ENCODE results near the gene FOXE3.

The FOXE3 gene

DNA sequence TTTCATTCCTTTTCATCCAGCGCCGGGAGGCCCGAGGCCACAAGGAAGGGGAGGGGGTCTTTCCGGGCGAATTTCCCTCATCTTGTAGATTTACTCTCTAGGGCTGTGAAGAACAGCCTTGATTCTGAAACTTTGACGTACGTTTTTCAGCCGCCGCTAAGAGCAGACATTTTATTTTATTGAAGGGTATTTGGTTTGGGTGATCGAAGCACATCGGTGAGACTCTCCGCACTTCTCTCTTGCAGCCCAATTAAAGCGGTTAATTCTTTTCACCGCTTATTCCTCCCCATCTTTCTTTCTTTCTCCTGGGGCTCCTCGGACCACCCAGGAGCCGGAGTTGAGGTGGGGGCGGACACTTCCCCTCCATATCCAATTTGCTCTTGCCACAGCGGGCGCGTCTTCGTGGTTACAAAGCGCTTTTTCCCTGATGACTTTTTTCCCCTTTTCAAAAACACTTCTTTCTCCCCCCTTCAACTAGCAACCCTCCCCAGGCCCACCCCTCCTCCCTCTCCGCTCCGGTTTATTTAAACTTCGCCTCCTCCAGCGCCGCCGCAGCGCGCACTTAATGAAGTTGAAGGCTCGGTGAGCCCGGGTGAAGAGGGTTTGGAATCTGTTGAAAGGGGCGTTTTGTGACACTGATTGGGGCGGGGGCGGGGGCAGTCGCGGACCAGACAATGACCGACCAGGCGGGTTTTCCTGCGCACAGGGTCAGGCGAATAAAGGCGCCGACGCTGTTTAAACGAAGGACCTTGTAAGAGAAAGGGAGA, 27.6 kb downstream of the FOXE3 start:
- H2BK5ac ChIP-seq (ENCODE audit: low read length) = no peak overlapping the region
- no peak overlapping the region for H3K4me3 ChIP-seq (ENCODE audit: low read length in 2 of 2)
- no peak overlapping the region for H4K8ac ChIP-seq (ENCODE audit: low read depth, low read length)
- no peak overlapping the region for H4K91ac ChIP-seq (ENCODE audit: low read depth, low read length, poor library complexity)
- no peak overlapping the region for H3K27ac ChIP-seq (replicated peaks; ENCODE audit: low read length)
- no peaks in the 10 kb centered on the region for H3K36me3 ChIP-seq (replicated peaks in 1 of 2; ENCODE audit: control insufficient read depth in 2 of 2, insufficient read depth in 2 of 2, low read length in 2 of 2)
- H3K4me2 ChIP-seq (ENCODE audit: insufficient read depth, low read length, poor library complexity, severe bottlenecking) = no peak overlapping the region
- H3K9me3 ChIP-seq (replicated peaks in 1 of 2; ENCODE audit: control insufficient read depth in 2 of 2, insufficient read depth in 1 of 2, low read depth in 1 of 2, low read length in 2 of 2) = peaks cover 0 to 3% of the 10 kb centered on the region in 2 donors
- no peaks in the 10 kb centered on the region for H3K79me1 ChIP-seq (ENCODE audit: low read depth, low read length)
- no peak overlapping the region for H3K23ac ChIP-seq (ENCODE audit: low read depth, low read length, poor library complexity)
- peaks cover 64 to 100% (median 95%) of the 10 kb centered on the region in 3 experiments for H3K27me3 ChIP-seq (ENCODE audit: control insufficient read depth in 3 of 3, insufficient read depth in 3 of 3, low read depth in 1 of 3, low read length in 3 of 3)
- no peak overlapping the region for H3K14ac ChIP-seq (ENCODE audit: low read length)
- no peak overlapping the region for H3K9ac ChIP-seq (ENCODE audit: low read depth, low read length, poor library complexity)
- no peak overlapping the region for H2BK15ac ChIP-seq (ENCODE audit: low read length)
- no peak overlapping the region for H3K4ac ChIP-seq (ENCODE audit: low read length)
- no peak overlapping the region for H2AK5ac ChIP-seq (ENCODE audit: low read depth, low read length)
- no peak overlapping the region for H2BK120ac ChIP-seq (ENCODE audit: low read depth, low read length)
- peak; percentile 74 for DNase-seq (ENCODE audit: low spot score)
- H2BK12ac ChIP-seq (ENCODE audit: low read length) = no peak overlapping the region
- peak overlapping the region; percentile 85 for H2AFZ ChIP-seq (ENCODE audit: low read length)
- H3K18ac ChIP-seq (ENCODE audit: low read length) = no peak overlapping the region
- WGBS, 2 donors (ENCODE audit: extremely low coverage in 2 of 2, insufficient read length in 2 of 2, insufficient replicate concordance in 1 of 2) = no CpG with 5 or more reads among the region's 45 CpGs
- H3K4me1 ChIP-seq (ENCODE audit: control insufficient read depth in 2 of 2, insufficient read depth in 1 of 2, low read depth in 1 of 2, low read length in 2 of 2) = peaks cover 6 to 13% of the 10 kb centered on the region in 2 donors

DNA sequence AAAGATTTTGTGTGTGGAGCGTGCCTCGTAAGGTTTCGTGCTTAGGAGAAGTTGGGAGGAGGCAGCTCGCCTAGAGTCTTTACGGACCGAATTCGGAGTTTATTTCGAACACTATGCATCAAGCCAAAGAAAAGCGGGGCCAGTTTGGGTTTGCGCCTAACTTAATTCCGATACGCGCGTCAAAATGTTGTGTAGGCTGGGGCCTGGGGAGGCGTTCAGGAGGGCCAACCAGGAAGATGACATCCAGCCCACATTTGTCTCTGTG, 28.1 kb downstream of the FOXE3 start:
- DNase-seq (ENCODE audit: low spot score) = no peak
- no peaks in the 10 kb centered on the region for H3K36me3 ChIP-seq (replicated peaks in 1 of 2; ENCODE audit: control insufficient read depth in 2 of 2, insufficient read depth in 2 of 2, low read length in 2 of 2)
- no peak overlapping the region for H3K18ac ChIP-seq (ENCODE audit: low read length)
- no peak overlapping the region for H3K14ac ChIP-seq (ENCODE audit: low read length)
- no peak overlapping the region for H3K27ac ChIP-seq (replicated peaks; ENCODE audit: low read length)
- no CpG with 5 or more reads among the region's 15 CpGs for WGBS, 2 donors (ENCODE audit: extremely low coverage in 2 of 2, insufficient read length in 2 of 2, insufficient replicate concordance in 1 of 2)
- no peak overlapping the region for H3K4me3 ChIP-seq (ENCODE audit: low read length in 2 of 2)
- H3K79me1 ChIP-seq (ENCODE audit: low read depth, low read length) = no peaks in the 10 kb centered on the region
- H2BK12ac ChIP-seq (ENCODE audit: low read length) = no peak overlapping the region
- peak overlapping the region; percentile 85 for H2AFZ ChIP-seq (ENCODE audit: low read length)
- no peak overlapping the region for H2BK5ac ChIP-seq (ENCODE audit: low read length)
- no peak overlapping the region for H4K8ac ChIP-seq (ENCODE audit: low read depth, low read length)
- H3K9ac ChIP-seq (ENCODE audit: low read depth, low read length, poor library complexity) = no peak overlapping the region
- no peak overlapping the region for H4K91ac ChIP-seq (ENCODE audit: low read depth, low read length, poor library complexity)
- H2AK5ac ChIP-seq (ENCODE audit: low read depth, low read length) = no peak overlapping the region
- H2BK15ac ChIP-seq (ENCODE audit: low read length) = no peak overlapping the region
- H2BK120ac ChIP-seq (ENCODE audit: low read depth, low read length) = no peak overlapping the region
- peaks cover 0 to 3% of the 10 kb centered on the region in 2 donors for H3K9me3 ChIP-seq (replicated peaks in 1 of 2; ENCODE audit: control insufficient read depth in 2 of 2, insufficient read depth in 1 of 2, low read depth in 1 of 2, low read length in 2 of 2)
- H3K4me2 ChIP-seq (ENCODE audit: insufficient read depth, low read length, poor library complexity, severe bottlenecking) = no peak overlapping the region
- no peak overlapping the region for H3K23ac ChIP-seq (ENCODE audit: low read depth, low read length, poor library complexity)
- H3K27me3 ChIP-seq (ENCODE audit: control insufficient read depth in 3 of 3, insufficient read depth in 3 of 3, low read depth in 1 of 3, low read length in 3 of 3) = peaks cover 63 to 100% (median 95%) of the 10 kb centered on the region in 3 experiments
- peaks cover 6 to 13% of the 10 kb centered on the region in 2 donors for H3K4me1 ChIP-seq (ENCODE audit: control insufficient read depth in 2 of 2, insufficient read depth in 1 of 2, low read depth in 1 of 2, low read length in 2 of 2)
- no peak overlapping the region for H3K4ac ChIP-seq (ENCODE audit: low read length)

DNA sequence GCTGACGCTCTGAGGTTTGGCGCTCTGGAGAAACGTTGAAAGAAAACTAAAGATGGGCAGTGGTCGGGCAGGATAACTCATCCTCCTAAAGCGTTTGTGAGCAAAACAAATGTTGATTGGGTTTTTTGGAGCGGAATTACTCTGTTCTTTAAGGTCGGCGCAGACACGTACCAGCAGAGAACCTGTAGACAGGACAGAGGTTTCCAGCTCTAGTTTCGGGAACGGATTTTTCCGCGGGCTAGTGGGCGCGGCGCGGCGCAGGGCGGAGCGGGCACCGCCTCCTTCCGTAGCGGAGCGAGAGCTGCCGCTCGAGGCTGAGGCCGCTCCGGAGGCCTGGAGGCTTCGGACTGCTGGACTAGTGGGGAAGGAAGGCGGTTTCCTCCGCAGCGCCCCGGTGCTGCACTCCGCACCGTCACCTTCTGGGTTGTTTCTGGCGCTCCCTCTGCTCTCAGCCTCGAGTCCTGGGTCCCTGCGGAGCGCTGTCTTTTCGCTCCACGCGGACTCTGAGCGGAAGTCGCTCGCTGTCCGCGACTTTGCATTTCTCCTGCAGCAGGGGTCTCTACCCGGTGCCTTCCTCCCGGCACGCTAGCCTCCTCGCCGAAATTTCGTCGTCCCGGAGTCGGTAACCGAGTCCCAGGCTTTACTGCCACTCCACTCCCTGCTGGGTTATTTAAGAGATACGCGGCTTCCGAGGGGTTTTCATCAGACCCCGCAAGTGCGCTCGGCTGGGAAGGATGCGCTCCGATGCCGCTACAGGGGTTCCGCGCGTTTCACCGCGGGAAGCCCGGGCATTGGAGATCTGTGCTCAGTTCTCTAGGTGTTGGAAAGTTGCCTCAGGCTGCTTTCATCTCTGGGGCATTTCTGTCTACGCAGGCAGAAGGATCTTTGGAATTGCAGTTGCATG, 28.7 kb downstream of the FOXE3 start:
- Histone ChIP-seq H3K27me3 (ENCODE audit: control insufficient read depth in 3 of 3, insufficient read depth in 3 of 3, low read depth in 1 of 3, low read length in 3 of 3) (peaks cover 63 to 100% (median 95%) of the 10 kb centered on the region in 3 experiments), H3K4ac (ENCODE audit: low read length) (no peak overlapping the region), H3K9ac (ENCODE audit: low read depth, low read length, poor library complexity) (no peak overlapping the region), H2AK5ac (ENCODE audit: low read depth, low read length) (no peak overlapping the region), H3K4me3 (ENCODE audit: low read length in 2 of 2) (peak overlapping the region in 1 of 2 donors; percentile 7), H3K27ac (replicated peaks; ENCODE audit: low read length) (no peak overlapping the region), H3K9me3 (replicated peaks in 1 of 2; ENCODE audit: control insufficient read depth in 2 of 2, insufficient read depth in 1 of 2, low read depth in 1 of 2, low read length in 2 of 2) (peaks cover 0 to 3% of the 10 kb centered on the region in 2 donors), H2BK120ac (ENCODE audit: low read depth, low read length) (no peak overlapping the region), H2AFZ (ENCODE audit: low read length) (peak overlapping the region; percentile 85), H3K14ac (ENCODE audit: low read length) (no peak overlapping the region), H3K4me1 (ENCODE audit: control insufficient read depth in 2 of 2, insufficient read depth in 1 of 2, low read depth in 1 of 2, low read length in 2 of 2) (peaks cover 6 to 13% of the 10 kb centered on the region in 2 donors), H2BK5ac (ENCODE audit: low read length) (no peak overlapping the region), H3K23ac (ENCODE audit: low read depth, low read length, poor library complexity) (no peak overlapping the region), H4K91ac (ENCODE audit: low read depth, low read length, poor library complexity) (no peak overlapping the region), H3K36me3 (replicated peaks in 1 of 2; ENCODE audit: control insufficient read depth in 2 of 2, insufficient read depth in 2 of 2, low read length in 2 of 2) (no peaks in the 10 kb centered on the region), H2BK12ac (ENCODE audit: low read length) (no peak overlapping the region), H4K8ac (ENCODE audit: low read depth, low read length) (no peak overlapping the region), H3K79me1 (ENCODE audit: low read depth, low read length) (no peaks in the 10 kb centered on the region), H3K4me2 (ENCODE audit: insufficient read depth, low read length, poor library complexity, severe bottlenecking) (peak overlapping the region; percentile 58), H2BK15ac (ENCODE audit: low read length) (no peak overlapping the region), H3K18ac (ENCODE audit: low read length) (peak overlapping the region; percentile 27)
- no CpG with 5 or more reads among the region's 73 CpGs for WGBS, 2 donors (ENCODE audit: extremely low coverage in 2 of 2, insufficient read length in 2 of 2, insufficient replicate concordance in 1 of 2)
- no peak for DNase-seq (ENCODE audit: low spot score)

Data from neuronal stem cell (in vitro differentiated cells).